Epithelial cell of proximal tubule (primary cell): ENCODE results near the gene ISOC1. TPM values are rescaled to one million over a fixed set of nuclear protein-coding genes. Genes with fewer than 3 reads are reported as not detected.

Experiments
- DNase-seq: peaks from one replicate; pipeline ENCODE4 v3.0.0-alpha.2; 2011; ENCODE audit warnings: low read depth
- H3K4me3 ChIP-seq: 2 replicates; pipeline ENCODE4 v1.5.1; 2011; ENCODE audit warnings: low read depth, mild to moderate bottlenecking, low read length
- CTCF ChIP-seq: conservative IDR thresholded peaks from 2 replicates; pipeline ENCODE4 v1.5.1; 2012; ENCODE audit warnings: low read depth, mild to moderate bottlenecking, low read length
- total RNA-seq: library from RNA; depleted of rRNA; stranded (reverse); fragments of >200 nt; gene quantifications from 2 replicates; pipeline ENCODE4 v1.2.3, GENCODE V29; 2015

Gene ISOC1
- total RNA-seq, 1 donor from 2014 or later, result 31.0 TPM

GRCh38 chr5:129094924-129095899, 663 bp downstream of the ISOC1 start:
- peak; percentile 10 for TF ChIP-seq CTCF
- peak overlapping the region; percentile 85 for H3K4me3 ChIP-seq
- DNase-seq, result no peak

DNA sequence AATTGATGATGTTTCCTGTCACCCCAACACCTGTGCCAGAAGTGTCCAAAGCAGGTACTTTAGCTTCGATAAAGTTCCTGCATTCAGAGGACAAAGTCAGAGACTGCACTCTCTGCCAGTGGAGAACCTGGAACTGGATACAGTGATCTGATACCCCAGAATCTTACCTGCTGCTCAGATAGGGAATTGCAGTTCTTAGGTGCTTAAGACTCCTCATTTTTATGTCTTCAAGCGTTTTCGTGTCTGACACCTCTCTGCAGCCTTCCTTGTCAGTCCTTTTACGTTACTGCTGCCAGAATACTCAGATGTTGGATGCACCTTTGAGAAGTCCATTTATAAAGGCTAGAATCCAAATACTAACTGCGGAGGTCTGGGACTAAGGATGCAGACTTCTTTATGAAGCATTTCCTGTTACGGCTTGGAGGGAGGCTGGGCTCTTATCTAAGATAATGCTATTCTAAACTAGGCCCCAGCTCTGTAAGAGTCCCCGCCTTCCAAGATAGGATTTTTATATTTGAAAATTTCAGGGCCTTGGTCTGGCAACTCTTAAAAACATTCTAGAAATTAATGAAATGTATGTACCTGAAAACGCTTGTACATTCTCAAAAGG, 1.9 kb downstream of the ISOC1 start:
- H3K4me3 ChIP-seq, result no peak overlapping the region
- DNase-seq, result no peak
- TF ChIP-seq CTCF, result peak; percentile 19

- no peak overlapping the region for H3K4me3 ChIP-seq
- no peak for DNase-seq
- no peak for TF ChIP-seq CTCF
These were observed 3.1 kb downstream of the ISOC1 start for GRCh38 chr5:129097498-129098296.

GRCh38 chr5:129098488-129099183, 4.1 kb downstream of the ISOC1 start:
- DNase-seq, result no peak
- TF ChIP-seq CTCF, result no peak
- H3K4me3 ChIP-seq, result no peak overlapping the region

DNA sequence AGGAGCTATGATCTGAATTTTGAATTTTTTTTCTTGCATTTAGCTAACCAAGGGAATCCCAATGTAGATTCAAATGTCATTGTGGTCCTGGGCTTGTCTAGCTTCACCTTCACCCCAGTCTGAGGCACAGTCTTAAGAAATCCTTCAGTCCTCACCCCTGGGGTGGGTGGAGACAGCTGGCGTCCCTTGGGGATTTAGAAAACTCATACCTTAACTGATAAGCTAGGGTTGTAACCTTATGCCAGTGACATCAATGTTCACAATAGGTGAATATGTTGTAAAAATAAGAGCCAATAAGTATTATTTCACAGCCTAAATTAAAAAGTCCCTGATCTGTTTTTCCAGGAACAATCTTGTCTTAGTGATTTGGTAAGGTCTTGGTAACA, 4.6 kb downstream of the ISOC1 start:
- no peak for DNase-seq
- H3K4me3 ChIP-seq, result no peak overlapping the region
- TF ChIP-seq CTCF, result no peak

DNA sequence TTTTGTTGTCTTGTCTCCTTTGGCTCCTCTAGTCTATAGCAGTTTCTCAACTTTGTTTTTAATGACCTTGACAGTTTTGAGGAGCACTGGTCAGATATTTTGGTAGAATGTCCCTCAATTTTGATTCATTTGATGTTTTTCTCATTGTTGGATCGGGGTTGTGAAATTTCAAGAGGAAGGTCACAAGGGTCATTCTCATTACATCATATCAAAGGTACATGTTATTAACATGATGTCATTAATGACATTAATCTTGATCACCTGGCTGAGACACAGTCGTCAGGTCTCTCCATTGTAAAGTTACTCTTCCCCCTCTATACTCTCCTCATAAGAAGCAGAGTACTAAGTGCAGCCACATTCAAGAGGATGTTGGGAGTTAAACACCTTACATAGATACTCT, 7.2 kb downstream of the ISOC1 start:
- no peak overlapping the region for H3K4me3 ChIP-seq
- TF ChIP-seq CTCF, result no peak
- no peak for DNase-seq
